DND-41 (cell line): ENCODE measurements around the gene ADGRA3.

Experiments
- ATAC-seq: fragments of 200-7000 bp; cut with Tn5 transposase; 3 replicates; pipeline ENCODE4 v1.9.1; 2021; ENCODE audit warnings: low read depth; ENCODE audit not compliant: insufficient read depth
- DNase-seq: peaks from one replicate; pipeline ENCODE4 v3.0.0-alpha.2; 2020
- H2AFZ ChIP-seq: 2 replicates; pipeline ENCODE4 v1.6.0; 2012; ENCODE audit warnings: low read depth, low read length
- H3K27ac ChIP-seq: 2 replicates; pipeline ENCODE4 v1.5.1; 2012; ENCODE audit warnings: low read length, inconsistent platforms
- H3K27me3 ChIP-seq: fragments of 200-600 bp; sonication (generic); 2 replicates; pipeline ENCODE4 v1.6.0; 2012; ENCODE audit warnings: low read length, mild to moderate bottlenecking, inconsistent platforms; ENCODE audit not compliant: insufficient read depth, poor library complexity
- H3K36me3 ChIP-seq: 2 replicates; pipeline ENCODE4 v1.5.1; 2012; ENCODE audit warnings: low read length, inconsistent platforms; ENCODE audit not compliant: insufficient read depth
- H3K4me1 ChIP-seq: 2 replicates; pipeline ENCODE4 v1.5.1; 2012; ENCODE audit warnings: mild to moderate bottlenecking, low read length; ENCODE audit not compliant: insufficient read depth
- H3K4me2 ChIP-seq: 2 replicates; pipeline ENCODE4 v1.6.0; 2012; ENCODE audit warnings: mild to moderate bottlenecking, moderate library complexity, low read length, inconsistent platforms; ENCODE audit not compliant: insufficient read depth
- H3K4me3 ChIP-seq, 2 experiments: fragments of 200-600 bp in 1 of 2; shearing (Covaris generic) in 1 of 2; 2 replicates each; pipeline ENCODE4 v1.5.1; 2012 to 2016; ENCODE audit warnings: inconsistent platforms in 2 of 2, low read length in 2 of 2, mild to moderate bottlenecking in 2 of 2, low read depth in 1 of 2, moderate library complexity in 1 of 2
- H3K79me2 ChIP-seq: 2 replicates; pipeline ENCODE4 v1.6.0; 2012; ENCODE audit warnings: low read length, inconsistent platforms; ENCODE audit not compliant: insufficient read depth
- H3K9ac ChIP-seq: 2 replicates; pipeline ENCODE4 v1.6.0; 2012; ENCODE audit warnings: low read depth, mild to moderate bottlenecking, inconsistent platforms, low read length, moderate library complexity
- H3K9me3 ChIP-seq: 2 replicates; pipeline ENCODE4 v1.5.1; 2012; ENCODE audit warnings: low read length, moderate library complexity, mild to moderate bottlenecking, inconsistent platforms; ENCODE audit not compliant: insufficient read depth, severe bottlenecking
- H4K20me1 ChIP-seq: 2 replicates; pipeline ENCODE4 v1.6.0; 2012; ENCODE audit warnings: low read length; ENCODE audit not compliant: insufficient read depth
- EZH2 ChIP-seq: IDR thresholded peaks from 3 replicates; pipeline ENCODE4 v1.6.1; 2012; ENCODE audit warnings: borderline replicate concordance, low read depth, mild to moderate bottlenecking, moderate library complexity, low read length, inconsistent platforms; ENCODE audit not compliant: severe bottlenecking
- TF ChIP-seq, protein P1 (sequence below): IDR thresholded peaks from 2 replicates; pipeline ENCODE4 v1.5.1; 2012; ENCODE audit warnings: borderline replicate concordance, low read length, moderate library complexity, mild to moderate bottlenecking; ENCODE audit not compliant: poor library complexity, severe bottlenecking; ENCODE audit errors: extremely low read depth

Gene ADGRA3

GRCh38 chr4:22487328-22487727, 28.5 kb downstream of the ADGRA3 start:
- Histone ChIP-seq H2AFZ (no peak overlapping the region), H3K4me1 (no peaks in the 10 kb centered on the region), H3K27me3 (no peaks in the 10 kb centered on the region), H3K9ac (no peak overlapping the region), H4K20me1 (peaks cover 8% of the 10 kb centered on the region; the same call in 1 of the 2 replicates), H3K79me2 (peaks cover 9% of the 10 kb centered on the region; the same call in 1 of the 2 replicates), H3K4me3 (no peak overlapping the region), H3K9me3 (no peaks in the 10 kb centered on the region), H3K27ac (no peak overlapping the region), H3K4me2 (no peak overlapping the region), H3K36me3 (no peaks in the 10 kb centered on the region)
- ATAC-seq, result no peak
- no peak for DNase-seq
- no peak for TF ChIP-seq EZH2
- TF ChIP-seq, protein P1, sequence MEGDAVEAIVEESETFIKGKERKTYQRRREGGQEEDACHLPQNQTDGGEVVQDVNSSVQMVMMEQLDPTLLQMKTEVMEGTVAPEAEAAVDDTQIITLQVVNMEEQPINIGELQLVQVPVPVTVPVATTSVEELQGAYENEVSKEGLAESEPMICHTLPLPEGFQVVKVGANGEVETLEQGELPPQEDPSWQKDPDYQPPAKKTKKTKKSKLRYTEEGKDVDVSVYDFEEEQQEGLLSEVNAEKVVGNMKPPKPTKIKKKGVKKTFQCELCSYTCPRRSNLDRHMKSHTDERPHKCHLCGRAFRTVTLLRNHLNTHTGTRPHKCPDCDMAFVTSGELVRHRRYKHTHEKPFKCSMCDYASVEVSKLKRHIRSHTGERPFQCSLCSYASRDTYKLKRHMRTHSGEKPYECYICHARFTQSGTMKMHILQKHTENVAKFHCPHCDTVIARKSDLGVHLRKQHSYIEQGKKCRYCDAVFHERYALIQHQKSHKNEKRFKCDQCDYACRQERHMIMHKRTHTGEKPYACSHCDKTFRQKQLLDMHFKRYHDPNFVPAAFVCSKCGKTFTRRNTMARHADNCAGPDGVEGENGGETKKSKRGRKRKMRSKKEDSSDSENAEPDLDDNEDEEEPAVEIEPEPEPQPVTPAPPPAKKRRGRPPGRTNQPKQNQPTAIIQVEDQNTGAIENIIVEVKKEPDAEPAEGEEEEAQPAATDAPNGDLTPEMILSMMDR, result no peak

- H3K36me3 ChIP-seq, result no peaks in the 10 kb centered on the region
- no peak overlapping the region for H3K9ac ChIP-seq
- H3K4me1 ChIP-seq, result no peaks in the 10 kb centered on the region
- no peak for DNase-seq
- peaks cover 7% of the 10 kb centered on the region; the same call in 1 of the 2 replicates for H3K79me2 ChIP-seq
- H3K9me3 ChIP-seq, result no peaks in the 10 kb centered on the region
- no peak overlapping the region for H3K27ac ChIP-seq
- no peak for ATAC-seq
- H3K4me2 ChIP-seq, result no peak overlapping the region
- no peaks in the 10 kb centered on the region for H3K27me3 ChIP-seq
- TF ChIP-seq, protein P1, result no peak
- no peak for TF ChIP-seq EZH2
- H4K20me1 ChIP-seq, result peaks cover 8% of the 10 kb centered on the region; the same call in 1 of the 2 replicates
- no peak overlapping the region for H3K4me3 ChIP-seq
- no peak overlapping the region for H2AFZ ChIP-seq
Observed at GRCh38 chr4:22486276-22486675, 29.6 kb downstream of the ADGRA3 start.

GRCh38 chr4:22485737-22486136, 30.1 kb downstream of the ADGRA3 start:
- DNase-seq (no peak), ATAC-seq (no peak)
- TF ChIP-seq, protein P1, result no peak
- no peak for TF ChIP-seq EZH2
- no peak overlapping the region for H2AFZ ChIP-seq
- H3K79me2 ChIP-seq, result peaks cover 3% of the 10 kb centered on the region; the same call in 1 of the 2 replicates
- no peaks in the 10 kb centered on the region for H3K9me3 ChIP-seq
- no peak overlapping the region for H3K27ac ChIP-seq
- no peaks in the 10 kb centered on the region for H3K36me3 ChIP-seq
- H3K4me2 ChIP-seq, result no peak overlapping the region
- H3K4me3 ChIP-seq, result no peak overlapping the region
- no peaks in the 10 kb centered on the region for H3K27me3 ChIP-seq
- H3K9ac ChIP-seq, result no peak overlapping the region
- no peaks in the 10 kb centered on the region for H3K4me1 ChIP-seq
- peaks cover 8% of the 10 kb centered on the region; the same call in 1 of the 2 replicates for H4K20me1 ChIP-seq
